GM19193 (cell line): ENCODE results near the gene PLEKHA1.

Source experiments
- POLR2A ChIP-seq: IDR thresholded peaks from 4 replicates; pipeline ENCODE4 v1.6.1; 2011; ENCODE audit not compliant: insufficient read depth, insufficient read length; ENCODE audit errors: extremely low read depth

Gene PLEKHA1

GRCh38 chr10:122465401-122466040, 91.0 kb downstream of the PLEKHA1 start:
- no peak for TF ChIP-seq POLR2A

- no peak for TF ChIP-seq POLR2A
Measured at GRCh38 chr10:122466951-122467381, 92.5 kb downstream of the PLEKHA1 start.

GRCh38 chr10:122467701-122468100, 93.2 kb downstream of the PLEKHA1 start:
- TF ChIP-seq POLR2A = no peak

- TF ChIP-seq POLR2A = no peak
Measured at GRCh38 chr10:122468307-122468925, 93.9 kb downstream of the PLEKHA1 start.

- no peak for TF ChIP-seq POLR2A
Measured at GRCh38 chr10:122468926-122469781, 94.6 kb downstream of the PLEKHA1 start.

GRCh38 chr10:122469848-122470247, 95.3 kb downstream of the PLEKHA1 start:
- TF ChIP-seq POLR2A = no peak

- TF ChIP-seq POLR2A = no peak
Measured at GRCh38 chr10:122471531-122472177, 97.1 kb downstream of the PLEKHA1 start.

- TF ChIP-seq POLR2A = no peak
Measured at GRCh38 chr10:122473116-122473515, 98.6 kb downstream of the PLEKHA1 start.

- no peak for TF ChIP-seq POLR2A
Measured at GRCh38 chr10:122474131-122474818, 99.8 kb downstream of the PLEKHA1 start.

GRCh38 chr10:122475100-122475499, 100.6 kb downstream of the PLEKHA1 start:
- TF ChIP-seq POLR2A = no peak

- TF ChIP-seq POLR2A = no peak
Measured at GRCh38 chr10:122475591-122476332, 101.3 kb downstream of the PLEKHA1 start.

GRCh38 chr10:122476333-122476695, 101.8 kb downstream of the PLEKHA1 start:
- no peak for TF ChIP-seq POLR2A

GRCh38 chr10:122477436-122477835, 102.9 kb downstream of the PLEKHA1 start:
- TF ChIP-seq POLR2A = no peak

- no peak for TF ChIP-seq POLR2A
Measured at GRCh38 chr10:122478971-122479370, 104.5 kb downstream of the PLEKHA1 start.
